GM23338 (cell line): ENCODE data around the gene RFX4. TPM values are rescaled to one million over a fixed set of nuclear protein-coding genes. Genes with fewer than 3 reads are reported as not detected.

ENCODE experiments used
- ATAC-seq: fragments of 200-7000 bp; cut with Tn5 transposase; 3 replicates; pipeline ENCODE4 v1.9.1; 2020
- DNase-seq: peaks from one replicate; pipeline ENCODE4 v3.0.0-alpha.2; 2015; ENCODE audit warnings: low spot score
- H2AFZ ChIP-seq: fragments of 200-600 bp; sonication (generic); 2 replicates; pipeline ENCODE4 v1.8.0; 2016; ENCODE audit warnings: antibody characterized with exemption, mild to moderate bottlenecking, moderate library complexity
- H3F3A ChIP-seq: fragments of 200-600 bp; sonication (generic); replicated peaks from 2 replicates; pipeline ENCODE4 v1.8.0; 2017; ENCODE audit warnings: antibody characterized with exemption, mixed run types, low read depth
- H3K27ac ChIP-seq: fragments of 200-600 bp; sonication (generic); 2 replicates; pipeline ENCODE4 v1.6.1; 2016; ENCODE audit warnings: low read depth
- H3K27me3 ChIP-seq: fragments of 200-600 bp; sonication (generic); 2 replicates; pipeline ENCODE4 v1.8.0; 2016; ENCODE audit warnings: mild to moderate bottlenecking, mixed run types, moderate library complexity; ENCODE audit not compliant: insufficient read depth
- H3K36me3 ChIP-seq: fragments of 200-600 bp; sonication (generic); 2 replicates; pipeline ENCODE4 v1.8.0; 2016; ENCODE audit warnings: mild to moderate bottlenecking; ENCODE audit not compliant: insufficient read depth
- H3K4me1 ChIP-seq: fragments of 200-600 bp; sonication (generic); 2 replicates; pipeline ENCODE4 v1.8.0; 2016; ENCODE audit warnings: mild to moderate bottlenecking, moderate library complexity; ENCODE audit not compliant: insufficient read depth
- H3K4me2 ChIP-seq: fragments of 200-600 bp; sonication (generic); 2 replicates; pipeline ENCODE4 v1.7.1; 2017; ENCODE audit warnings: mixed run types
- H3K4me3 ChIP-seq: fragments of 200-600 bp; sonication (generic); 2 replicates; pipeline ENCODE4 v1.6.1; 2016; ENCODE audit warnings: mixed run types
- H3K79me2 ChIP-seq: fragments of 200-600 bp; sonication (generic); replicated peaks from 2 replicates; pipeline ENCODE4 v1.8.0; 2017; ENCODE audit warnings: mild to moderate bottlenecking; ENCODE audit not compliant: insufficient read depth
- H3K9me2 ChIP-seq: fragments of 200-600 bp; sonication (generic); 2 replicates; pipeline ENCODE4 v1.8.0; 2017; ENCODE audit not compliant: insufficient read depth
- H4K20me1 ChIP-seq: fragments of 200-600 bp; sonication (generic); replicated peaks from 2 replicates; pipeline ENCODE4 v1.8.0; 2017; ENCODE audit warnings: mild to moderate bottlenecking; ENCODE audit not compliant: insufficient read depth
- H3K27ac Mint-ChIP-seq: 2 replicates; pipeline ENCODE4 v1.8.0; 2020; ENCODE audit warnings: inconsistent platforms, mild to moderate bottlenecking, moderate library complexity, mixed read lengths
- H3K27me3 Mint-ChIP-seq: 3 replicates; pipeline ENCODE4 v1.8.0; 2022; ENCODE audit warnings: low read depth, mild to moderate bottlenecking, moderate library complexity, mixed read lengths, inconsistent platforms; ENCODE audit not compliant: insufficient read depth, poor library complexity
- H3K36me3 Mint-ChIP-seq: 3 replicates; pipeline ENCODE4 v1.8.0; 2021; ENCODE audit warnings: low read depth, mild to moderate bottlenecking, inconsistent platforms, moderate library complexity, mixed read lengths
- H3K4me1 Mint-ChIP-seq: 3 replicates; pipeline ENCODE4 v1.8.0; 2020; ENCODE audit warnings: mild to moderate bottlenecking, inconsistent platforms, mixed read lengths
- H3K4me3 Mint-ChIP-seq: 3 replicates; pipeline ENCODE4 v1.8.0; 2021; ENCODE audit warnings: moderate library complexity, mild to moderate bottlenecking, inconsistent platforms, mixed read lengths
- H3K9me3 Mint-ChIP-seq: 3 replicates; pipeline ENCODE4 v1.8.0; 2020; ENCODE audit warnings: moderate library complexity, mild to moderate bottlenecking, inconsistent platforms, mixed read lengths
- CREB1 ChIP-seq: fragments of 250-450 bp; sonication (Bioruptor Pico); IDR thresholded peaks from 2 replicates; pipeline ENCODE4 v1.5.0; 2020; ENCODE audit warnings: low read depth, mild to moderate bottlenecking, moderate library complexity
- ETS1 ChIP-seq: IDR thresholded peaks from 2 replicates; pipeline ENCODE4 v1.6.1; 2016; ENCODE audit warnings: antibody characterized with exemption
- EZH2 ChIP-seq: fragments of 200-600 bp; sonication (generic); IDR thresholded peaks from one replicate; pipeline ENCODE4 v1.8.0; 2017; ENCODE audit warnings: antibody characterized with exemption, mild to moderate bottlenecking, low read depth; ENCODE audit not compliant: unreplicated experiment
- EZH2phosphoT487 ChIP-seq: fragments of 200-600 bp; sonication (generic); IDR thresholded peaks from one replicate; pipeline ENCODE4 v1.8.1; 2018; ENCODE audit warnings: antibody characterized with exemption; ENCODE audit not compliant: unreplicated experiment
- JUNB ChIP-seq: IDR thresholded peaks from one replicate; pipeline ENCODE4 v1.6.1; 2016; ENCODE audit warnings: antibody characterized with exemption; ENCODE audit not compliant: unreplicated experiment
- NANOG ChIP-seq: IDR thresholded peaks from 2 replicates; pipeline ENCODE4 v1.6.1; 2016; ENCODE audit warnings: antibody characterized with exemption, borderline replicate concordance
- POLR2AphosphoS5 ChIP-seq: IDR thresholded peaks from 2 replicates; pipeline ENCODE4 v1.6.1; 2016; ENCODE audit warnings: antibody characterized with exemption, low read depth
- REST ChIP-seq: IDR thresholded peaks from one replicate; pipeline ENCODE4 v1.6.1; 2018; ENCODE audit warnings: antibody characterized with exemption; ENCODE audit not compliant: unreplicated experiment
- STAT1 ChIP-seq: IDR thresholded peaks from one replicate; pipeline ENCODE4 v1.6.1; 2016; ENCODE audit warnings: antibody characterized with exemption; ENCODE audit not compliant: unreplicated experiment
- ZNF114 ChIP-seq: fragments of 250-450 bp; sonication (Bioruptor Pico); IDR thresholded peaks from 2 replicates; pipeline ENCODE4 v1.5.0; 2020; ENCODE audit warnings: mild to moderate bottlenecking, moderate library complexity
- ZNF331 ChIP-seq: fragments of 250-450 bp; sonication (Bioruptor Pico); IDR thresholded peaks from 2 replicates; pipeline ENCODE4 v1.5.0; 2020; ENCODE audit warnings: low read depth, mild to moderate bottlenecking, moderate library complexity
- ZNF462 ChIP-seq: fragments of 250-450 bp; sonication (Bioruptor Pico); IDR thresholded peaks from 2 replicates; pipeline ENCODE4 v1.5.0; 2020; ENCODE audit warnings: mild to moderate bottlenecking, moderate library complexity
- polyA plus RNA-seq: library from polyadenylated mRNA; unstranded; fragments of >200 nt; fragmentation: Nextera tagmentation; extraction: Ambion mirVana; gene quantifications from 2 replicates; pipeline ENCODE4 v1.2.1, GENCODE V29; 2016
- total RNA-seq: library from RNA; depleted of rRNA; stranded (reverse); fragments of >200 nt; shearing (Covaris generic); gene quantifications from 2 replicates; pipeline ENCODE4 v1.2.3, GENCODE V29; 2014

RFX4 gene
- total and polyA plus RNA-seq, 2 experiments from 2014 or later: 0.23 TPM; not detected in 1

- peaks cover 100% of the 10 kb centered on the region for H3K27me3 ChIP-seq
- H3K4me2 ChIP-seq: no peak overlapping the region
- H3K4me1 Mint-ChIP-seq: peaks cover 21% of the 10 kb centered on the region; the same call in 2 of the 3 replicates
- TF ChIP-seq POLR2AphosphoS5 (no peak), ETS1 (no peak), JUNB (no peak), EZH2phosphoT487 (no peak), ZNF114 (CRISPR knock-in tag) (no peak), REST (no peak), EZH2 (no peak), CREB1 (CRISPR knock-in tag) (no peak), NANOG (no peak), ZNF331 (no peak), STAT1 (no peak)
- no peak overlapping the region for H3K4me3 Mint-ChIP-seq
- no peaks in the 10 kb centered on the region for H3K79me2 ChIP-seq
- H3K4me3 ChIP-seq: no peak overlapping the region
- H3K9me2 ChIP-seq: no peaks in the 10 kb centered on the region
- peaks cover 15% of the 10 kb centered on the region for H3K4me1 ChIP-seq
- peaks cover 62% of the 10 kb centered on the region for H3K27me3 Mint-ChIP-seq
- H2AFZ ChIP-seq: no peak overlapping the region
- peaks cover 19% of the 10 kb centered on the region for H4K20me1 ChIP-seq
- no peaks in the 10 kb centered on the region for H3K36me3 Mint-ChIP-seq
- DNase-seq (no peak), ATAC-seq (no peak)
- no peak overlapping the region for H3K27ac Mint-ChIP-seq
- no peaks in the 10 kb centered on the region for H3K36me3 ChIP-seq
- no peak overlapping the region for H3K27ac ChIP-seq
- H3F3A ChIP-seq: peaks cover 6% of the 10 kb centered on the region; the same call in 1 of the 2 replicates
- H3K9me3 Mint-ChIP-seq: no peaks in the 10 kb centered on the region
Observed at GRCh38 chr12:106590601-106591000, 7.8 kb downstream of the RFX4 start.

GRCh38 chr12:106594447-106594846, 11.6 kb downstream of the RFX4 start:
- no peaks in the 10 kb centered on the region for H3K36me3 Mint-ChIP-seq
- DNase-seq: peak; percentile 18
- peaks cover 70% of the 10 kb centered on the region for H3K27me3 ChIP-seq
- TF ChIP-seq CREB1 (CRISPR knock-in tag) (no peak), EZH2phosphoT487 (no peak), ZNF462 (CRISPR knock-in tag) (no peak), STAT1 (no peak)

More at GRCh38 chr12:106594447-106594846, 11.6 kb downstream of the RFX4 start:
- Histone ChIP-seq H3K9me2 (no peaks in the 10 kb centered on the region), H3K4me2 (no peak overlapping the region), H4K20me1 (0 out of 2 replicates have a peak, but pooled peaks cover under 1% of the 10 kb centered on the region), H2AFZ (no peak overlapping the region), H3K4me3 (no peak overlapping the region), H3K79me2 (no peaks in the 10 kb centered on the region), H3K4me1 (no peaks in the 10 kb centered on the region; the same call in 1 of the 2 replicates), H3F3A (no peaks in the 10 kb centered on the region), H3K36me3 (no peaks in the 10 kb centered on the region), H3K27ac (no peak overlapping the region)
- Mint-ChIP-seq H3K27ac (no peak overlapping the region), H3K9me3 (no peaks in the 10 kb centered on the region), H3K4me3 (no peak overlapping the region), H3K27me3 (peaks cover 31% of the 10 kb centered on the region), H3K4me1 (peaks cover 7% of the 10 kb centered on the region; the same call in 2 of the 3 replicates)
- ATAC-seq: peak; percentile 96
